Measurements from ENCODE around the gene DKK2. TPM values are rescaled to one million over a fixed set of nuclear protein-coding genes. Genes with fewer than 3 reads are reported as not detected.

Gene DKK2
- total and polyA plus RNA-seq, 10 of the 15 experiments (the other 5 are each of a cell fraction or from before 2014, with no cell fraction given), result not detected

GRCh38 chr4:106982711-106983211 is 53.4 kb downstream of the DKK2 start (continued):
- TF ChIP-seq RELB (IDR thresholded peaks at IDR 0.05; ENCODE audit: low read depth) (no peak), DPF2 (IDR thresholded peaks at IDR 0.05) (no peak), GABPA (IDR thresholded peaks at IDR 0.05; ENCODE audit: low read depth) (no peak), MXI1 (IDR thresholded peaks at IDR 0.05; ENCODE audit: low read depth, low read length) (no peak), TCF3 (IDR thresholded peaks at IDR 0.05; ENCODE audit: borderline replicate concordance, insufficient read depth, low read depth, low read length) (no peak)
- TF ChIP-seq, protein P1, sequence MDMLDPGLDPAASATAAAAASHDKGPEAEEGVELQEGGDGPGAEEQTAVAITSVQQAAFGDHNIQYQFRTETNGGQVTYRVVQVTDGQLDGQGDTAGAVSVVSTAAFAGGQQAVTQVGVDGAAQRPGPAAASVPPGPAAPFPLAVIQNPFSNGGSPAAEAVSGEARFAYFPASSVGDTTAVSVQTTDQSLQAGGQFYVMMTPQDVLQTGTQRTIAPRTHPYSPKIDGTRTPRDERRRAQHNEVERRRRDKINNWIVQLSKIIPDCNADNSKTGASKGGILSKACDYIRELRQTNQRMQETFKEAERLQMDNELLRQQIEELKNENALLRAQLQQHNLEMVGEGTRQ (IDR thresholded peaks at IDR 0.05; ENCODE audit: borderline replicate concordance, low read depth, low read length), result no peak

DNA sequence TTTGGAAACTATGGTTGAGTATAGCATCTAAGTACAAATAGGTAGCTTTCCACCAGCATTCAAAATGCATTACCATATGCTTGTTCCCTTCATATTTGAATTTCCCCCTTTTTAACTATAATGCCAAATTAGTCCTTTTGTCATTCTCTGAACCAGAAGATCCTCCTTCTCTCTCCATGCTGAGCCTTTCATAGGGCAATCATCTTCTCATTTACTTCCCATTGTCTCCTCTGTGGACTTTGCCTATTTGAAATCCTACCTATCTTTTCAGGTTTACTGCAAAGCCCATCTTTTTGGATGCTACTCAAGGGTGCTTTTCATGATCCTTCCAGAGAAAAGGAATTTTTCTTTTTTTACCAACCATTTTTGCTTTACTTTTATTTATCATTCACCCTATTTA is 54.7 kb downstream of the DKK2 start:
- ChIA-PET POLR2A (no interaction called here), SMC1A (ENCODE audit: uncharacterized antibody, unreplicated experiment) (no interaction called here), RAD21 (ENCODE audit: unreplicated experiment) (no interaction called here), CTCF (interaction anchor here (0.6 kb wide), 1 partner anchor 9 kb away, joined by 3 read pairs; no protein-coding TSS in a partner anchor)
- DNase-seq (ENCODE audit: low read depth, low spot score) (no peak), FAIRE-seq (no peak), ATAC-seq (no peak)
- H2AFZ ChIP-seq (ENCODE audit: control insufficient read depth, low read depth, low read length), result no peak overlapping the region
- in situ Hi-C loops (cut with MboI) (no loop called here), intact Hi-C loops (cut with micrococcal nuclease; ENCODE audit: unreplicated experiment) (no loop called here)
- no peaks in the 10 kb centered on the region for H3K27me3 ChIP-seq (replicated peaks in 1 of 2; ENCODE audit: control insufficient read depth in 2 of 2, insufficient read depth in 2 of 2, low read length in 1 of 2)
- no peak overlapping the region for H3K27ac ChIP-seq (ENCODE audit: control insufficient read depth, insufficient read depth)
- no peaks in the 10 kb centered on the region for H3K9me3 ChIP-seq (replicated peaks; ENCODE audit: control insufficient read depth, insufficient read depth, low read length)
- H3K4me2 ChIP-seq (ENCODE audit: control insufficient read depth, insufficient read depth), result no peak overlapping the region
- BruUV-seq (replicated peaks), result no TSS peak
- H4K20me1 ChIP-seq (ENCODE audit: control insufficient read depth, insufficient read depth), result no peaks in the 10 kb centered on the region
- H3K4me1 ChIP-seq (ENCODE audit: control insufficient read depth, insufficient read depth, low read length), result no peaks in the 10 kb centered on the region
- H3K79me2 ChIP-seq (ENCODE audit: control insufficient read depth, insufficient read depth, low read length), result no peaks in the 10 kb centered on the region
- no peak for TF ChIP-seq GABPA (IDR thresholded peaks at IDR 0.05; ENCODE audit: low read depth)
- H3K4me3 ChIP-seq, result no peak overlapping the region
- no peaks in the 10 kb centered on the region for H3K36me3 ChIP-seq (ENCODE audit: control insufficient read depth in 2 of 2, insufficient read depth in 2 of 2, low read length in 1 of 2)
- no peak overlapping the region for H3K9ac ChIP-seq (ENCODE audit: control insufficient read depth, insufficient read depth, low read length)

All from GM12878 (cell line).